GM23338 (cell line): ENCODE data around the gene CD22. TPM values are rescaled to one million over a fixed set of nuclear protein-coding genes. Genes with fewer than 3 reads are reported as not detected.

ENCODE experiments used
- ATAC-seq: fragments of 200-7000 bp; cut with Tn5 transposase; 3 replicates; pipeline ENCODE4 v1.9.1; 2020
- DNase-seq: peaks from one replicate; pipeline ENCODE4 v3.0.0-alpha.2; 2015; ENCODE audit warnings: low spot score
- H2AFZ ChIP-seq: fragments of 200-600 bp; sonication (generic); 2 replicates; pipeline ENCODE4 v1.8.0; 2016; ENCODE audit warnings: antibody characterized with exemption, mild to moderate bottlenecking, moderate library complexity
- H3F3A ChIP-seq: fragments of 200-600 bp; sonication (generic); replicated peaks from 2 replicates; pipeline ENCODE4 v1.8.0; 2017; ENCODE audit warnings: antibody characterized with exemption, mixed run types, low read depth
- H3K27ac ChIP-seq: fragments of 200-600 bp; sonication (generic); 2 replicates; pipeline ENCODE4 v1.6.1; 2016; ENCODE audit warnings: low read depth
- H3K27me3 ChIP-seq: fragments of 200-600 bp; sonication (generic); 2 replicates; pipeline ENCODE4 v1.8.0; 2016; ENCODE audit warnings: mild to moderate bottlenecking, mixed run types, moderate library complexity; ENCODE audit not compliant: insufficient read depth
- H3K36me3 ChIP-seq: fragments of 200-600 bp; sonication (generic); 2 replicates; pipeline ENCODE4 v1.8.0; 2016; ENCODE audit warnings: mild to moderate bottlenecking; ENCODE audit not compliant: insufficient read depth
- H3K4me1 ChIP-seq: fragments of 200-600 bp; sonication (generic); 2 replicates; pipeline ENCODE4 v1.8.0; 2016; ENCODE audit warnings: mild to moderate bottlenecking, moderate library complexity; ENCODE audit not compliant: insufficient read depth
- H3K4me2 ChIP-seq: fragments of 200-600 bp; sonication (generic); 2 replicates; pipeline ENCODE4 v1.7.1; 2017; ENCODE audit warnings: mixed run types
- H3K4me3 ChIP-seq: fragments of 200-600 bp; sonication (generic); 2 replicates; pipeline ENCODE4 v1.6.1; 2016; ENCODE audit warnings: mixed run types
- H3K79me2 ChIP-seq: fragments of 200-600 bp; sonication (generic); replicated peaks from 2 replicates; pipeline ENCODE4 v1.8.0; 2017; ENCODE audit warnings: mild to moderate bottlenecking; ENCODE audit not compliant: insufficient read depth
- H3K9me2 ChIP-seq: fragments of 200-600 bp; sonication (generic); 2 replicates; pipeline ENCODE4 v1.8.0; 2017; ENCODE audit not compliant: insufficient read depth
- H4K20me1 ChIP-seq: fragments of 200-600 bp; sonication (generic); replicated peaks from 2 replicates; pipeline ENCODE4 v1.8.0; 2017; ENCODE audit warnings: mild to moderate bottlenecking; ENCODE audit not compliant: insufficient read depth
- H3K27ac Mint-ChIP-seq: 2 replicates; pipeline ENCODE4 v1.8.0; 2020; ENCODE audit warnings: inconsistent platforms, mild to moderate bottlenecking, moderate library complexity, mixed read lengths
- H3K27me3 Mint-ChIP-seq: 3 replicates; pipeline ENCODE4 v1.8.0; 2022; ENCODE audit warnings: low read depth, mild to moderate bottlenecking, moderate library complexity, mixed read lengths, inconsistent platforms; ENCODE audit not compliant: insufficient read depth, poor library complexity
- H3K36me3 Mint-ChIP-seq: 3 replicates; pipeline ENCODE4 v1.8.0; 2021; ENCODE audit warnings: low read depth, mild to moderate bottlenecking, inconsistent platforms, moderate library complexity, mixed read lengths
- H3K4me1 Mint-ChIP-seq: 3 replicates; pipeline ENCODE4 v1.8.0; 2020; ENCODE audit warnings: mild to moderate bottlenecking, inconsistent platforms, mixed read lengths
- H3K4me3 Mint-ChIP-seq: 3 replicates; pipeline ENCODE4 v1.8.0; 2021; ENCODE audit warnings: moderate library complexity, mild to moderate bottlenecking, inconsistent platforms, mixed read lengths
- H3K9me3 Mint-ChIP-seq: 3 replicates; pipeline ENCODE4 v1.8.0; 2020; ENCODE audit warnings: moderate library complexity, mild to moderate bottlenecking, inconsistent platforms, mixed read lengths
- CTCF ChIP-seq, 2 experiments: fragments of 200-600 bp in 1 of 2; sonication (generic) in 1 of 2; conservative IDR thresholded peaks; 2 replicates each; pipeline versions ENCODE4 v1.5.1 to v1.6.1; 2016 to 2017; ENCODE audit warnings: antibody characterized with exemption in 2 of 2, low read depth in 2 of 2, mild to moderate bottlenecking in 2 of 2, moderate library complexity in 1 of 2
- EZH2 ChIP-seq: fragments of 200-600 bp; sonication (generic); IDR thresholded peaks from one replicate; pipeline ENCODE4 v1.8.0; 2017; ENCODE audit warnings: antibody characterized with exemption, mild to moderate bottlenecking, low read depth; ENCODE audit not compliant: unreplicated experiment
- EZH2phosphoT487 ChIP-seq: fragments of 200-600 bp; sonication (generic); IDR thresholded peaks from one replicate; pipeline ENCODE4 v1.8.1; 2018; ENCODE audit warnings: antibody characterized with exemption; ENCODE audit not compliant: unreplicated experiment
- NANOG ChIP-seq: IDR thresholded peaks from 2 replicates; pipeline ENCODE4 v1.6.1; 2016; ENCODE audit warnings: antibody characterized with exemption, borderline replicate concordance
- POLR2AphosphoS5 ChIP-seq: IDR thresholded peaks from 2 replicates; pipeline ENCODE4 v1.6.1; 2016; ENCODE audit warnings: antibody characterized with exemption, low read depth
- STAT1 ChIP-seq: IDR thresholded peaks from one replicate; pipeline ENCODE4 v1.6.1; 2016; ENCODE audit warnings: antibody characterized with exemption; ENCODE audit not compliant: unreplicated experiment
- ZNF331 ChIP-seq: fragments of 250-450 bp; sonication (Bioruptor Pico); IDR thresholded peaks from 2 replicates; pipeline ENCODE4 v1.5.0; 2020; ENCODE audit warnings: low read depth, mild to moderate bottlenecking, moderate library complexity
- polyA plus RNA-seq: library from polyadenylated mRNA; unstranded; fragments of >200 nt; fragmentation: Nextera tagmentation; extraction: Ambion mirVana; gene quantifications from 2 replicates; pipeline ENCODE4 v1.2.1, GENCODE V29; 2016
- total RNA-seq: library from RNA; depleted of rRNA; stranded (reverse); fragments of >200 nt; shearing (Covaris generic); gene quantifications from 2 replicates; pipeline ENCODE4 v1.2.3, GENCODE V29; 2014
- TF ChIP-seq, protein P1 (sequence below): fragments of 250-450 bp; sonication (Bioruptor Pico); IDR thresholded peaks from 2 replicates; pipeline ENCODE4 v1.5.0; 2020; ENCODE audit warnings: mild to moderate bottlenecking, moderate library complexity

The CD22 gene
- total and polyA plus RNA-seq, 2 experiments from 2014 or later, result 0.10 to 0.32 TPM

DNA sequence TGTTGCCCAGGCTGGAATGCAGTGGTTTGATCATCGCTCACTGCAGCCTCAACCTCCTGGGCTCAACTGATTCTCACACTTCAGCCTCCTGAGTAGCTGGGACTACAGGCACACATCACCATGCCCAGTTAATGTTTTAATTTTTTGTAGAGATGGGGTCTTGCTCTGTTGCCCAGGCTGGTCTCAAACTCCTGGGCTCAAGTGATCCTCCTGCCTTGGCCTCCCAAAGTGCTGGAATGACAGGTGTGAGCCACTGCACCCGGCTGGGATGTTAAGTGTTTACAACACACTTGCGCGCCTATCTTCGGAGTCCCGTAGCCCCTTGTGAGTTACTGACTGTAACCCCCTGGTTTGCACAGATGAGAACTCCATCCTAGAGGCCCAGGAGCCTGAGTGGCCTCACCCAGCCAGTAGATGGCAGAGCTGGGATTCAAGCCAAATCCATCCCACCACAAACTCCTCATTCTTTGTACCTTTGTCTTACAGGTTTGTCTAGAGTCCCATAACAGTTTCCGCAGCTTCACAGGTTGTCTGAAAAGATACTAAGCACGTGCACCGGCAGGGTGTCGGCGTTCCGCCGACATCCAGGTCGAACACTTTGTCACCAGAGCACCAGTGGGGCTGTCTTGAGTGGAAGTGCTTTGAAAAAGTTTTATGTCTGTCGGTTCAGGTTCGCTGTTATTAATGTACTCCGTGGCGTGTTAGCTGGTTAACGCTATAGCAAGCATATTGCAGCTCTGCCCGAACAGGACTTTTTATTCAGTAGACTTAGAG lies 22.3 kb upstream of the CD22 start:
- Histone ChIP-seq H3K79me2 (no peaks in the 10 kb centered on the region), H3K4me3 (no peak overlapping the region), H3K4me1 (no peaks in the 10 kb centered on the region), H3K9me2 (no peaks in the 10 kb centered on the region), H3K36me3 (no peaks in the 10 kb centered on the region), H3F3A (no peaks in the 10 kb centered on the region), H2AFZ (peak overlapping the region; percentile 35; the same call in 1 of the 2 replicates), H3K27ac (no peak overlapping the region), H4K20me1 (no peaks in the 10 kb centered on the region), H3K27me3 (no peaks in the 10 kb centered on the region), H3K4me2 (no peak overlapping the region)
- peaks cover 5% of the 10 kb centered on the region for H3K4me1 Mint-ChIP-seq
- peak; percentile 75 for DNase-seq
- TF ChIP-seq EZH2phosphoT487 (no peak), CTCF (conservative IDR thresholded peaks at IDR 0.05; ENCODE audit: low read depth in 2 of 2) (peak; percentile 69 to 75)
- H3K9me3 Mint-ChIP-seq, result no peaks in the 10 kb centered on the region; the same call in 2 of the 3 replicates
- H3K4me3 Mint-ChIP-seq, result no peak overlapping the region
- H3K36me3 Mint-ChIP-seq, result no peaks in the 10 kb centered on the region
- H3K27ac Mint-ChIP-seq, result peak overlapping the region; percentile 83; the same call in 1 of the 2 replicates
- H3K27me3 Mint-ChIP-seq, result peaks cover 10% of the 10 kb centered on the region
- peak; percentile 83 for ATAC-seq

- H3K9me3 Mint-ChIP-seq, result no peaks in the 10 kb centered on the region; the same call in 2 of the 3 replicates
- Histone ChIP-seq H3K4me2 (no peak overlapping the region), H4K20me1 (no peaks in the 10 kb centered on the region), H2AFZ (no peak overlapping the region), H3K79me2 (no peaks in the 10 kb centered on the region), H3K4me3 (no peak overlapping the region), H3K4me1 (no peaks in the 10 kb centered on the region), H3K9me2 (no peaks in the 10 kb centered on the region), H3F3A (no peaks in the 10 kb centered on the region), H3K36me3 (no peaks in the 10 kb centered on the region), H3K27ac (no peak overlapping the region), H3K27me3 (no peaks in the 10 kb centered on the region)
- peaks cover 10% of the 10 kb centered on the region for H3K27me3 Mint-ChIP-seq
- no peak for ATAC-seq
- no peaks in the 10 kb centered on the region for H3K36me3 Mint-ChIP-seq
- H3K27ac Mint-ChIP-seq, result peak overlapping the region; percentile 9; the same call in 1 of the 2 replicates
- no peak overlapping the region for H3K4me3 Mint-ChIP-seq
- TF ChIP-seq NANOG (no peak), EZH2phosphoT487 (no peak), POLR2AphosphoS5 (no peak), CTCF (conservative IDR thresholded peaks at IDR 0.05; ENCODE audit: low read depth in 2 of 2) (no peak), ZNF331 (no peak), STAT1 (no peak), EZH2 (no peak)
- TF ChIP-seq, protein P1, sequence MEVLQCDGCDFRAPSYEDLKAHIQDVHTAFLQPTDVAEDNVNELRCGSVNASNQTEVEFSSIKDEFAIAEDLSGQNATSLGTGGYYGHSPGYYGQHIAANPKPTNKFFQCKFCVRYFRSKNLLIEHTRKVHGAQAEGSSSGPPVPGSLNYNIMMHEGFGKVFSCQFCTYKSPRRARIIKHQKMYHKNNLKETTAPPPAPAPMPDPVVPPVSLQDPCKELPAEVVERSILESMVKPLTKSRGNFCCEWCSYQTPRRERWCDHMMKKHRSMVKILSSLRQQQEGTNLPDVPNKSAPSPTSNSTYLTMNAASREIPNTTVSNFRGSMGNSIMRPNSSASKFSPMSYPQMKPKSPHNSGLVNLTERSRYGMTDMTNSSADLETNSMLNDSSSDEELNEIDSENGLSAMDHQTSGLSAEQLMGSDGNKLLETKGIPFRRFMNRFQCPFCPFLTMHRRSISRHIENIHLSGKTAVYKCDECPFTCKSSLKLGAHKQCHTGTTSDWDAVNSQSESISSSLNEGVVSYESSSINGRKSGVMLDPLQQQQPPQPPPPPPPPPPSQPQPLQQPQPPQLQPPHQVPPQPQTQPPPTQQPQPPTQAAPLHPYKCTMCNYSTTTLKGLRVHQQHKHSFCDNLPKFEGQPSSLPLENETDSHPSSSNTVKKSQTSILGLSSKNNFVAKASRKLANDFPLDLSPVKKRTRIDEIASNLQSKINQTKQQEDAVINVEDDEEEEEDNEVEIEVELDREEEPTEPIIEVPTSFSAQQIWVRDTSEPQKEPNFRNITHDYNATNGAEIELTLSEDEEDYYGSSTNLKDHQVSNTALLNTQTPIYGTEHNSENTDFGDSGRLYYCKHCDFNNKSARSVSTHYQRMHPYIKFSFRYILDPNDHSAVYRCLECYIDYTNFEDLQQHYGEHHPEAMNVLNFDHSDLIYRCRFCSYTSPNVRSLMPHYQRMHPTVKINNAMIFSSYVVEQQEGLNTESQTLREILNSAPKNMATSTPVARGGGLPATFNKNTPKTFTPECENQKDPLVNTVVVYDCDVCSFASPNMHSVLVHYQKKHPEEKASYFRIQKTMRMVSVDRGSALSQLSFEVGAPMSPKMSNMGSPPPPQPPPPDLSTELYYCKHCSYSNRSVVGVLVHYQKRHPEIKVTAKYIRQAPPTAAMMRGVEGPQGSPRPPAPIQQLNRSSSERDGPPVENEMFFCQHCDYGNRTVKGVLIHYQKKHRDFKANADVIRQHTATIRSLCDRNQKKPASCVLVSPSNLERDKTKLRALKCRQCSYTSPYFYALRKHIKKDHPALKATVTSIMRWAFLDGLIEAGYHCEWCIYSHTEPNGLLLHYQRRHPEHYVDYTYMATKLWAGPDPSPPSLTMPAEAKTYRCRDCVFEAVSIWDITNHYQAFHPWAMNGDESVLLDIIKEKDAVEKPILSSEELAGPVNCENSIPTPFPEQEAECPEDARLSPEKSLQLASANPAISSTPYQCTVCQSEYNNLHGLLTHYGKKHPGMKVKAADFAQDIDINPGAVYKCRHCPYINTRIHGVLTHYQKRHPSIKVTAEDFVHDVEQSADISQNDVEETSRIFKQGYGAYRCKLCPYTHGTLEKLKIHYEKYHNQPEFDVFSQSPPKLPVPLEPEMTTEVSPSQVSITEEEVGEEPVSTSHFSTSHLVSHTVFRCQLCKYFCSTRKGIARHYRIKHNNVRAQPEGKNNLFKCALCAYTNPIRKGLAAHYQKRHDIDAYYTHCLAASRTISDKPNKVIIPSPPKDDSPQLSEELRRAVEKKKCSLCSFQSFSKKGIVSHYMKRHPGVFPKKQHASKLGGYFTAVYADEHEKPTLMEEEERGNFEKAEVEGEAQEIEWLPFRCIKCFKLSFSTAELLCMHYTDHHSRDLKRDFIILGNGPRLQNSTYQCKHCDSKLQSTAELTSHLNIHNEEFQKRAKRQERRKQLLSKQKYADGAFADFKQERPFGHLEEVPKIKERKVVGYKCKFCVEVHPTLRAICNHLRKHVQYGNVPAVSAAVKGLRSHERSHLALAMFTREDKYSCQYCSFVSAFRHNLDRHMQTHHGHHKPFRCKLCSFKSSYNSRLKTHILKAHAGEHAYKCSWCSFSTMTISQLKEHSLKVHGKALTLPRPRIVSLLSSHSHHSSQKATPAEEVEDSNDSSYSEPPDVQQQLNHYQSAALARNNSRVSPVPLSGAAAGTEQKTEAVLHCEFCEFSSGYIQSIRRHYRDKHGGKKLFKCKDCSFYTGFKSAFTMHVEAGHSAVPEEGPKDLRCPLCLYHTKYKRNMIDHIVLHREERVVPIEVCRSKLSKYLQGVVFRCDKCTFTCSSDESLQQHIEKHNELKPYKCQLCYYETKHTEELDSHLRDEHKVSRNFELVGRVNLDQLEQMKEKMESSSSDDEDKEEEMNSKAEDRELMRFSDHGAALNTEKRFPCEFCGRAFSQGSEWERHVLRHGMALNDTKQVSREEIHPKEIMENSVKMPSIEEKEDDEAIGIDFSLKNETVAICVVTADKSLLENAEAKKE (CRISPR knock-in tag), result no peak
- peaks cover 5% of the 10 kb centered on the region for H3K4me1 Mint-ChIP-seq
- no peak for DNase-seq
Observed at GRCh38 chr19:35307931-35308330, 21.1 kb upstream of the CD22 start.
